Lower leg skin (tissue), 3 donors: ENCODE measurements around the gene MEGF8.

Experiments used
- CTCF ChIP-seq, 3 donors: fragments of 450-650 bp; IDR thresholded peaks; one replicate each; pipeline ENCODE4 v1.5.1; 2016; ENCODE audit warnings: antibody characterized with exemption in 3 of 3, mild to moderate bottlenecking in 3 of 3, moderate library complexity in 2 of 3
- POLR2A ChIP-seq, 2 donors: fragments of 450-650 bp; IDR thresholded peaks; one replicate each; pipeline ENCODE4 v1.6.1; 2016 to 2017; ENCODE audit warnings: antibody characterized with exemption in 2 of 2, mild to moderate bottlenecking in 1 of 2, moderate library complexity in 1 of 2

GRCh38 chr19:42366673-42367072, 41.2 kb downstream of the MEGF8 start:
- no peak for TF ChIP-seq CTCF (IDR thresholded peaks at IDR 0.05)
- no peak for TF ChIP-seq POLR2A (IDR thresholded peaks at IDR 0.05)
